Ammon's horn (tissue), 1 donor: ENCODE data around the gene CCM2L.

ENCODE experiments used
- DNase-seq: peaks from one replicate; pipeline ENCODE4 v3.0.0-alpha.2; 2016; ENCODE audit warnings: low spot score

Gene CCM2L

GRCh38 chr20:32057656-32058184 lies 47.5 kb downstream of the CCM2L start:
- DNase-seq, result no peak

- no peak for DNase-seq
Measured at GRCh38 chr20:32059189-32059588, 49.0 kb downstream of the CCM2L start.

- DNase-seq, result peak; percentile 81
Measured at GRCh38 chr20:32062776-32063170, 52.5 kb downstream of the CCM2L start.

- no peak for DNase-seq
Measured at GRCh38 chr20:32063695-32064094, 53.5 kb downstream of the CCM2L start.

- DNase-seq, result peak; percentile 35
Measured at GRCh38 chr20:32064667-32065066, 54.4 kb downstream of the CCM2L start.

- DNase-seq, result peak; percentile 41
Measured at GRCh38 chr20:32067234-32067821, 57.1 kb downstream of the CCM2L start.

- no peak for DNase-seq
Measured at GRCh38 chr20:32068174-32068573, 57.9 kb downstream of the CCM2L start.

GRCh38 chr20:32069711-32070110 lies 59.5 kb downstream of the CCM2L start:
- DNase-seq, result no peak

GRCh38 chr20:32070282-32070681 lies 60.0 kb downstream of the CCM2L start:
- DNase-seq, result no peak

- no peak for DNase-seq
Measured at GRCh38 chr20:32070690-32071213, 60.5 kb downstream of the CCM2L start.

- no peak for DNase-seq
Measured at GRCh38 chr20:32071395-32072167, 61.3 kb downstream of the CCM2L start.

- no peak for DNase-seq
Measured at GRCh38 chr20:32072168-32072750, 62.0 kb downstream of the CCM2L start.

- DNase-seq, result no peak
Measured at GRCh38 chr20:32075534-32075933, 65.3 kb downstream of the CCM2L start.

GRCh38 chr20:32077190-32077589 lies 67.0 kb downstream of the CCM2L start:
- peak; percentile 45 for DNase-seq

GRCh38 chr20:32078322-32078721 lies 68.1 kb downstream of the CCM2L start:
- no peak for DNase-seq

GRCh38 chr20:32078791-32079190 lies 68.6 kb downstream of the CCM2L start:
- peak; percentile 26 for DNase-seq

GRCh38 chr20:32079655-32080109 lies 69.4 kb downstream of the CCM2L start:
- no peak for DNase-seq

GRCh38 chr20:32080783-32081182 lies 70.5 kb downstream of the CCM2L start:
- no peak for DNase-seq
